ENCODE data around the gene CCDC188. TPM values are rescaled to one million over a fixed set of nuclear protein-coding genes. Genes with fewer than 3 reads are reported as not detected.

Gene CCDC188
- total RNA-seq, 2 donors from 2014 or later = not detected

DNA sequence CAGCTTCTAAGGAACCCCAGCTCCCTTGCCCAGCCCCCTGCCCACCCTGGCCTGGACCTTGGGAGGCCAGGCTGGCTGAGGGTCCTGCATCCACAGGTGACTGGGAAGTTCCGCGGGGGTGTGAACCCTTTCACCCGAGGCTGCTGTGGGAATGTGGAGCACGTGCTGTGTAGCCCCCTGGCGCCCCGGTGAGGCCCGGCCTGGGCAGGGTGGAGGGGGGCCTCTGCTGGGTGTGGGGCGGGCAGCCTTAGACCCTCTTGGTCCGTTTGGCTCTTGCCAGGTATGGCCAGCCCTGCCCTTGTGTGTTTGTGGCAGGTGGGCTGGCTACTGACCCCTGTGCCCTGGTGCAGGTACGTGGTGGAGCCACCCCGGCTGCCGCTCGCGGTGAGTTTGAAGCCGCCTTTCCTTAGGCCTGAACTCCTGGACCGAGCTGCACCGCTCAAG, 10.3 kb downstream of the CCDC188 start:
- WGBS, 2 experiments (ENCODE audit: insufficient coverage in 1 of 2, insufficient read length in 1 of 2) = 94 to 95% methylated on average over 11 to 17 of the region's 17 CpGs
- H3K27ac ChIP-seq (ENCODE audit: low read depth, low read length) = no peak overlapping the region

DNA sequence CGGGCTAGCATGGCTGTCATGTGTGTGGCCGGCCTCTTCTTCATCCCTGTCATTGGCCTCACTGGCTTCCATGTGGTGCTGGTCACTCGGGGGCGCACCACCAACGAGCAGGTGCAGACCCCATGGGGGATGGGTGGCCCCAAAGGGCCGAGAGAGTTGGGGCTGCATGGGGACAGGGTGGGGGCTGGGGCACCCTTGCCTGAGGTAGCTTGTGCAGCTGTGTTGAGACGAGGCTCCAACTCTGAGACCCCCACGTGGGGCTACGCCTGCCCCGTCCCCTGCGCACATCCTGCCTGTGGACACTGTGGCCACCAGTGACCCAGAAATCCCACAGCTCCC, 10.8 kb downstream of the CCDC188 start:
- Mint-ChIP-seq H3K9me3 (no peaks in the 10 kb centered on the region), H3K36me3 (ENCODE audit: low read depth) (peaks cover 7% of the 10 kb centered on the region), H3K27ac (no peak overlapping the region), H3K4me3 (no peak overlapping the region), H3K27me3 (ENCODE audit: insufficient read depth) (no peaks in the 10 kb centered on the region), H3K4me1 (no peaks in the 10 kb centered on the region)
- WGBS, 2 experiments (ENCODE audit: insufficient coverage in 1 of 2, insufficient read length in 1 of 2) = 93 to 96% methylated on average over 8 to 11 of the region's 11 CpGs
- H3K4me1 ChIP-seq (ENCODE audit: control insufficient read depth, insufficient read depth, low read length) = no peaks in the 10 kb centered on the region
- no peak overlapping the region for H3K27ac ChIP-seq (ENCODE audit: low read depth, low read length)
- TF ChIP-seq, protein P1, sequence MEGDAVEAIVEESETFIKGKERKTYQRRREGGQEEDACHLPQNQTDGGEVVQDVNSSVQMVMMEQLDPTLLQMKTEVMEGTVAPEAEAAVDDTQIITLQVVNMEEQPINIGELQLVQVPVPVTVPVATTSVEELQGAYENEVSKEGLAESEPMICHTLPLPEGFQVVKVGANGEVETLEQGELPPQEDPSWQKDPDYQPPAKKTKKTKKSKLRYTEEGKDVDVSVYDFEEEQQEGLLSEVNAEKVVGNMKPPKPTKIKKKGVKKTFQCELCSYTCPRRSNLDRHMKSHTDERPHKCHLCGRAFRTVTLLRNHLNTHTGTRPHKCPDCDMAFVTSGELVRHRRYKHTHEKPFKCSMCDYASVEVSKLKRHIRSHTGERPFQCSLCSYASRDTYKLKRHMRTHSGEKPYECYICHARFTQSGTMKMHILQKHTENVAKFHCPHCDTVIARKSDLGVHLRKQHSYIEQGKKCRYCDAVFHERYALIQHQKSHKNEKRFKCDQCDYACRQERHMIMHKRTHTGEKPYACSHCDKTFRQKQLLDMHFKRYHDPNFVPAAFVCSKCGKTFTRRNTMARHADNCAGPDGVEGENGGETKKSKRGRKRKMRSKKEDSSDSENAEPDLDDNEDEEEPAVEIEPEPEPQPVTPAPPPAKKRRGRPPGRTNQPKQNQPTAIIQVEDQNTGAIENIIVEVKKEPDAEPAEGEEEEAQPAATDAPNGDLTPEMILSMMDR (conservative IDR thresholded peaks at IDR 0.05) = no peak
- no peak for DNase-seq
- H3K27me3 ChIP-seq (ENCODE audit: control insufficient read depth, insufficient read depth, low read length, poor library complexity, severe bottlenecking) = no peaks in the 10 kb centered on the region
- H3K9me3 ChIP-seq (ENCODE audit: control insufficient read depth, low read length) = no peaks in the 10 kb centered on the region
- no peak overlapping the region for H3K4me3 ChIP-seq (ENCODE audit: low read length)
- H3K36me3 ChIP-seq (ENCODE audit: control insufficient read depth, insufficient read depth, low read length) = peaks cover 7% of the 10 kb centered on the region
- H3K9ac ChIP-seq (ENCODE audit: extremely low read depth, low read length, poor library complexity, severe bottlenecking) = no peak overlapping the region

More for the DNA sequence above, 10.3 kb downstream of the CCDC188 start:
- H3K4me1 ChIP-seq (ENCODE audit: control insufficient read depth, insufficient read depth, low read length) = no peaks in the 10 kb centered on the region
- Mint-ChIP-seq H3K9me3 (no peaks in the 10 kb centered on the region), H3K4me1 (no peaks in the 10 kb centered on the region), H3K4me3 (no peak overlapping the region), H3K27ac (no peak overlapping the region), H3K36me3 (ENCODE audit: low read depth) (peaks cover 7% of the 10 kb centered on the region), H3K27me3 (ENCODE audit: insufficient read depth) (no peaks in the 10 kb centered on the region)
- DNase-seq = no peak
- no peaks in the 10 kb centered on the region for H3K9me3 ChIP-seq (ENCODE audit: control insufficient read depth, low read length)
- TF ChIP-seq, protein P1 (conservative IDR thresholded peaks at IDR 0.05) = no peak
- H3K27me3 ChIP-seq (ENCODE audit: control insufficient read depth, insufficient read depth, low read length, poor library complexity, severe bottlenecking) = no peaks in the 10 kb centered on the region
- H3K9ac ChIP-seq (ENCODE audit: extremely low read depth, low read length, poor library complexity, severe bottlenecking) = no peak overlapping the region
- H3K4me3 ChIP-seq (ENCODE audit: low read length) = no peak overlapping the region
- peaks cover 7% of the 10 kb centered on the region for H3K36me3 ChIP-seq (ENCODE audit: control insufficient read depth, insufficient read depth, low read length)

DNA sequence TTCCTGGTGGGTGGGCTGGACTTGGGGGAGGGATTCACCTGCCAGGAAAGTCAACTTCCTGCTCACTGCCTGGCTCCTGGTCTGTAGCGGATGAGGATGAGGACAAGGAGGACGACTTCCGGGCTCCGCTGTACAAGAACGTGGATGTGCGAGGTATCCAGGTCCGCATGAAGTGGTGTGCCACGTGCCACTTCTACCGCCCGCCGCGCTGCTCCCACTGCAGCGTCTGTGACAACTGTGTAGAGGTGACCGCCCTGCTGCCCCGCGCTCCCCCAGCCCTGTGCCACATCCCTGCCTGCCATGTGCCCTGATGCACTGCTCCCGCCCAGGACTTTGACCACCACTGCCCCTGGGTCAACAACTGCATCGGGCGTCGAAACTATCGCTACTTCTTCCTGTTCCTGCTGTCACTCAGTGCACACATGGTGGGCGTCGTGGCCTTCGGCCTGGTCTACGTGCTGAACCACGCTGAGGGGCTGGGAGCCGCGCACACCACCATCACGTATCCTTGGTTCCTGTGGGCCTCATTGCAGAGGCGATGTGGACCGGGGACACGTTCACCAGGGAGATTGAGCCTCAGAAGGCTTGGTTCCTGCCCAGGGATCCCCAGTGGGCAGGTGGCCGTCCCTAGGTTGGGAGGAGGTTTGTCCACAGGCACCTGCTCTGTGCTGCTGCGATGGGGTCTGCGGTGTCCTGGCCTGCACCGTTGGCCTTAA, 11.3 kb downstream of the CCDC188 start:
- H3K27me3 ChIP-seq (ENCODE audit: control insufficient read depth, insufficient read depth, low read length, poor library complexity, severe bottlenecking) = no peaks in the 10 kb centered on the region
- Mint-ChIP-seq H3K27me3 (ENCODE audit: insufficient read depth) (no peaks in the 10 kb centered on the region), H3K27ac (no peak overlapping the region), H3K4me1 (no peaks in the 10 kb centered on the region), H3K9me3 (no peaks in the 10 kb centered on the region), H3K36me3 (ENCODE audit: low read depth) (peaks cover 7% of the 10 kb centered on the region), H3K4me3 (no peak overlapping the region)
- WGBS, 2 experiments (ENCODE audit: insufficient coverage in 1 of 2, insufficient read length in 1 of 2) = 96 to 97% methylated on average over 35 to 36 of the region's 36 CpGs
- H3K36me3 ChIP-seq (ENCODE audit: control insufficient read depth, insufficient read depth, low read length) = peaks cover 7% of the 10 kb centered on the region
- no peak for DNase-seq
- H3K9me3 ChIP-seq (ENCODE audit: control insufficient read depth, low read length) = no peaks in the 10 kb centered on the region
- no peak overlapping the region for H3K9ac ChIP-seq (ENCODE audit: extremely low read depth, low read length, poor library complexity, severe bottlenecking)
- no peaks in the 10 kb centered on the region for H3K4me1 ChIP-seq (ENCODE audit: control insufficient read depth, insufficient read depth, low read length)
- TF ChIP-seq, protein P1 (conservative IDR thresholded peaks at IDR 0.05) = no peak
- no peak overlapping the region for H3K4me3 ChIP-seq (ENCODE audit: low read length)
- no peak overlapping the region for H3K27ac ChIP-seq (ENCODE audit: low read depth, low read length)
